ENCODE measurements around the gene GAGE10. TPM values are rescaled to one million over a fixed set of nuclear protein-coding genes. Genes with fewer than 3 reads are reported as not detected.
"Not testable (repeated sequence)": the region's sequence is repeated elsewhere in the genome, so short reads cannot be mapped to it uniquely, and the experiment has no call there.

Gene GAGE10
- total and polyA plus RNA-seq, 3 experiments from 2014 or later: not detected

DNA sequence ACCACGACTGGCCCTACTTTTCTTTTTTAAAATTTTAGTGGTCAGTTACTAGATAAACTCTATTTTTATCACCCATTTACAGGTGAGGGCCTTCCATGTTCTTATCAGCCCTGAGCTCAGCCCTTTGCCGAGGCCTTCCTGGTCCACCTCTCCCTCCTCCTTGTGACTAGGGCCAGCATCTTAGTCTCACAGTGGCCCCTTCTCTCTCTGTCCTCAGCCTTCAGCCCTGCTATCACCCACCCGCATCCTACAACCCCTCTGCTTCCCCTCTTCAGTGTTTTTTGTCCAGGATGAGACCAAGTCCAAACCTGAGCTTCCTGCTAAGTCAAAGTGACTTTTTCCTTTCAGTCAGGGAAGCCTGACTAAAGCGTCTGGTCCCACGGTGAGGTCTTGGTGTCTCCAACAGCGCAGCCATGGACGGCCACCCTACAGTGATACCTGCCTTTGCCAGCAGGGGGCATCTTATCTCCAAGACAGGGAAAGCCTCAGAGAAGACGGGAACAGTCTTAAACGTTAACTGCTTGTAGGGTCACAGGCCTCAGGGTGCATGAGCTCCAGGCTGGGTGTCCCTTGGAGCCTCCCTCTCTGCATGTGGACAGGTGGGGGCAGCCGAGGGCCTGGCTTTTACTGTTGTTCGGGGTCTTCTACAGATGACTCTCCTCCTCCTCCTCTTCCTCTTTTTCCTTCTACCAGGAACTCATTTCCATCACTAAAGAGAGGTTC, 11.7 kb upstream of the GAGE10 start:
- POLR2A ChIA-PET: no interaction called here
- H3K27me3 ChIP-seq (ENCODE audit: insufficient read depth, low read length, poor library complexity, severe bottlenecking): no peaks in the 10 kb centered on the region
- H3K4me1 Mint-ChIP-seq: peaks cover 17 to 48% (median 25%) of the 10 kb centered on the region in 3 donors
- no peak overlapping the region for H3K27ac ChIP-seq (ENCODE audit: low read depth, low read length)
- CTCF ChIA-PET: interaction anchor here (1.0 to 1.2 kb wide), 3 partner anchors 16 to 44 kb away, joined by 3 to 4 read pairs (median 4); no protein-coding TSS in a partner anchor
- peaks cover 0 to 10% of the 10 kb centered on the region in 2 donors for H3K27me3 Mint-ChIP-seq
- peaks cover 19% of the 10 kb centered on the region for H3K4me1 ChIP-seq (ENCODE audit: insufficient read depth, low read length)
- peak overlapping the region in 2 of 7 donors; percentile 14 to 37 for H3K4me3 Mint-ChIP-seq
- no peak overlapping the region for H3K4me3 ChIP-seq (ENCODE audit: low read length)
- H3K9me3 ChIP-seq (ENCODE audit: low read length): no peaks in the 10 kb centered on the region
- no peaks in the 10 kb centered on the region for H3K9me3 Mint-ChIP-seq
- H3K36me3 Mint-ChIP-seq: no peaks in the 10 kb centered on the region
- H3K36me3 ChIP-seq (ENCODE audit: insufficient read depth, low read length): no peaks in the 10 kb centered on the region
- peak overlapping the region in 2 of 8 donors; percentile 70 to 96 for H3K27ac Mint-ChIP-seq
- DNase-seq: peak; percentile 40 to 80 (median 49)

DNA sequence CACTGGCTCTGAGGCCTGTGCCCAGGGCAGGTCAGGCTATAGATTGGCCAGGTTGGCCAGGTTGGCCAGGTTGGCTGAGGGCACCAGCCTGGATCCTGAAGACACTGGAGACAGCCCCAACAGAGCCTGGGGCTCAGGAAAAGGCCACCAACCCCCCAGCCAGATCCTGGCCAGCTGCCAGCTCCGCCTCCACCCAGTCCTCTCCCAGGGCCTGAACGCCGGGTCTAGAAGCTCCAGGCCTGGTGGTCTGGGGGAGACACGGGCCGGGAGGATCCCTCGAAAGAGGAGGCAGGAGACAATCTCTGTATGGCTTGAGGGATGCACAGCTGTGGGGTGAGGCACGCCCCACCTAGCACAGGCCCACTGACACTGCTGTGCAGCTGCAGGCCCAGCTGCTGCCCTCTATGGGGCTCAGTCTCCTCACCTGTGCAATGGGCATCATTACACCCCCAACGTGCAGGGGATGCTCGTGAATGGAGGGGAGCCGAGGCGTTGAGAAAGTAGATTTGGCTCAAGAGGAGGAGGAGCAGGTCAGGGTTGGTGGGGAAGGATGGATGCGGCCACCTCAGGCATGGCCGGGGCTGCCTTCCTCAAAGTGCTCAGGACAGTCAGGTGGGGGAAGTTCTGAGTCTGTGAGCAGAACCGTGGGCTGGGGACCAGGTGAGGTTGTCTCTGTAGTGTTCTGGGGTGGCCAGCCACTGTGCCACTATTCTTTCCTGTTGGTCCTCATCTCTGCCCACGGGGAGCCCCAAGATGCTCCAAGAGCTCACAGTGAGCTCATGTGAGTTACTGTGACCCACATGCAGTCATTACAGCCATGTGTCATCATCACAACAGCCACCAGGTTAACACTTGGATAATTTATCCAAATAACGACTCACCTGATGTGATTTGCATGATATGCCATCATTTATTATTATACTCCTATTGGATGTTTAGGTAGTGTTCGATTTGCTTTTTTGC, 10.8 kb upstream of the GAGE10 start:
- H3K4me3 ChIP-seq (ENCODE audit: low read length): no peak overlapping the region
- no peaks in the 10 kb centered on the region for H3K27me3 ChIP-seq (ENCODE audit: insufficient read depth, low read length, poor library complexity, severe bottlenecking)
- H3K27ac Mint-ChIP-seq: no peak overlapping the region
- no peak overlapping the region for H3K27ac ChIP-seq (ENCODE audit: low read depth, low read length)
- no peaks in the 10 kb centered on the region for H3K9me3 Mint-ChIP-seq
- DNase-seq: no peak
- H3K4me1 Mint-ChIP-seq: peaks cover 12 to 41% (median 17%) of the 10 kb centered on the region in 3 donors
- peaks cover 0 to 10% of the 10 kb centered on the region in 2 donors for H3K27me3 Mint-ChIP-seq
- no peak overlapping the region for H3K4me3 Mint-ChIP-seq
- no peaks in the 10 kb centered on the region for H3K36me3 Mint-ChIP-seq
- H3K9me3 ChIP-seq (ENCODE audit: low read length): no peaks in the 10 kb centered on the region
- POLR2A ChIA-PET: no interaction called here
- H3K4me1 ChIP-seq (ENCODE audit: insufficient read depth, low read length): peaks cover 17% of the 10 kb centered on the region
- H3K36me3 ChIP-seq (ENCODE audit: insufficient read depth, low read length): no peaks in the 10 kb centered on the region
- CTCF ChIA-PET: interaction anchor here (0.5 to 1.1 kb wide), 3 partner anchors 16 to 85 kb away, joined by 3 to 4 read pairs (median 3); no protein-coding TSS in a partner anchor

DNA sequence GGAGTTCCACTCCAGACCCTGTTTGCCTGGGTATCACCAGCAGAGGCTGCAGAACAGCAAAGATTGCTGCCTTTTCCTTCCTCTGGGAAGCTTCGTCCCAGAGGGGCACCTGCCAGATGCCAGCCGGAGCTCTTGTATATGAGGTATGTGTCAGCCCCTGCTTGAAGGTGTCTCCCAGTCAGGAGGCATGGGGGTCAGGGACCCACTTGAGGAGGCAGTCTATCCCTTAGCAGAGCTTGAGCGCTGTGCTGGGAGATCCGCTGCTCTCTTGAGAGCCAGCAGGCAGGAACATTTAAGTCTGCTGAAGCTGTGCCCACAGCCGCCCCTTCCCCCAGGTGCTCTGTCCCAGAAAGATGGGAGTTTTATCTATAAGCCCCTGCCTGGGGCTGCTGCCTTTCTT, 4.2 kb upstream of the GAGE10 start:
- CTCF ChIA-PET: not testable (repeated sequence)

DNA sequence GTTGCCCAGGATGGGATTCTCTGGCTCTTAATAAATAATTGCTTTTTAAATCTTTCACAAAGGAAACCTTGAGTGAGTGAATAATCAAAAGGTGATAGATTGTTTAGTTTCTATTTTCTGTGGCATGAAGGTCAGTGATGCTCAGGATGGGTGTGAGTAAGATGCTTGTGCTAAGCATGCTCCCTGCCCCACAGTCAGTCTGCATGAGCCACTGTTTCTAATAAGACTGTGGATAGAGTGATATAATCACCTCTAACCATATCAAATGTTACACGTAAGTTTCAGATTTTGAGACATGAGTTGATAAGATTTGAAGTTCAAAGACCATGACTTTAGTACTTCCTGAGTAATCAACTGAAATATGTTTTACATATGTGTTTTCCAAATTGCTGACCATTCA, 2.7 kb upstream of the GAGE10 start:
- H3K27ac ChIP-seq (ENCODE audit: low read depth, low read length): no peak overlapping the region
- peaks cover 0 to 9% (median 0%) of the 10 kb centered on the region in 3 donors for H3K4me1 Mint-ChIP-seq
- DNase-seq: no peak
- H3K36me3 ChIP-seq (ENCODE audit: insufficient read depth, low read length): no peaks in the 10 kb centered on the region
- H3K36me3 Mint-ChIP-seq: peaks cover 0 to 2% (median 0%) of the 10 kb centered on the region in 3 donors
- no peaks in the 10 kb centered on the region for H3K4me1 ChIP-seq (ENCODE audit: insufficient read depth, low read length)
- peaks cover 0 to 17% of the 10 kb centered on the region in 2 donors for H3K27me3 Mint-ChIP-seq
- CTCF ChIA-PET: no interaction called here
- H3K4me3 Mint-ChIP-seq: no peak overlapping the region
- H3K4me3 ChIP-seq (ENCODE audit: low read length): no peak overlapping the region
- H3K9me3 Mint-ChIP-seq: no peaks in the 10 kb centered on the region
- no peak overlapping the region for H3K27ac Mint-ChIP-seq
- POLR2A ChIA-PET: no interaction called here
- H3K9me3 ChIP-seq (ENCODE audit: low read length): no peaks in the 10 kb centered on the region
- no peaks in the 10 kb centered on the region for H3K27me3 ChIP-seq (ENCODE audit: insufficient read depth, low read length, poor library complexity, severe bottlenecking)

More for the DNA sequence above, 4.2 kb upstream of the GAGE10 start:
- H3K27ac Mint-ChIP-seq; H3K36me3 Mint-ChIP-seq; H3K36me3 ChIP-seq (ENCODE audit: insufficient read depth, low read length); H3K4me3 ChIP-seq (ENCODE audit: low read length); H3K27me3 ChIP-seq (ENCODE audit: insufficient read depth, low read length, poor library complexity, severe bottlenecking); POLR2A ChIA-PET; H3K27ac ChIP-seq (ENCODE audit: low read depth, low read length); H3K4me1 Mint-ChIP-seq; H3K9me3 Mint-ChIP-seq; H3K9me3 ChIP-seq (ENCODE audit: low read length); DNase-seq; H3K4me3 Mint-ChIP-seq; H3K4me1 ChIP-seq (ENCODE audit: insufficient read depth, low read length): not testable (repeated sequence)
- H3K27me3 Mint-ChIP-seq: peaks cover 0 to 17% of the 10 kb centered on the region in 2 donors

DNA sequence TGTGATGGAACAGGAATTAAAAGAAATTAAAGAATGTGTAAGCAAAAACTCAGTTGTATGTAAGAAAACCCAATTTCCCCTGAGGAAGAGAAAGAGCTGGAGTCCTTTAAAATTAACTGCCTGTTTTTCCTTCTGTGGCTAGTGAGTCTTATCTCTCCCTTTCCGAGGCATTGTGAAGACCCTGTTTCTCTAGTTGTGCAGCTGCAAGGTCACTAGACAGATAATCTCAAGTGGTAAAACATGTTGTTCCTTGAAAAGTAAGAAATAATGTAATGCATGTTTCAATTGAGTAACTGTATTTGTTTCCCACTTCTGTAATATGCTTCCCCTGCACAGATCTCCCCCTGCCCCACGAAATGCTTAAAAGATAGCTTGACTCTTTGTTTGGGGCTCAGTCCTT, 4.3 kb downstream of the GAGE10 start:
- H3K27ac Mint-ChIP-seq: peak overlapping the region in 1 of 8 donors; percentile 15
- POLR2A ChIA-PET; H3K27ac ChIP-seq (ENCODE audit: low read depth, low read length); H3K36me3 ChIP-seq (ENCODE audit: insufficient read depth, low read length); DNase-seq; H3K4me3 ChIP-seq (ENCODE audit: low read length); H3K27me3 Mint-ChIP-seq; H3K9me3 Mint-ChIP-seq; H3K27me3 ChIP-seq (ENCODE audit: insufficient read depth, low read length, poor library complexity, severe bottlenecking); CTCF ChIA-PET; H3K36me3 Mint-ChIP-seq; H3K9me3 ChIP-seq (ENCODE audit: low read length): not testable (repeated sequence)
- H3K4me1 Mint-ChIP-seq: peaks cover 21 to 23% (median 22%) of the 10 kb centered on the region in 3 donors
- peaks cover 16% of the 10 kb centered on the region for H3K4me1 ChIP-seq (ENCODE audit: insufficient read depth, low read length)
- peak overlapping the region in 4 of 7 donors; percentile 26 to 86 (median 76) for H3K4me3 Mint-ChIP-seq

DNA sequence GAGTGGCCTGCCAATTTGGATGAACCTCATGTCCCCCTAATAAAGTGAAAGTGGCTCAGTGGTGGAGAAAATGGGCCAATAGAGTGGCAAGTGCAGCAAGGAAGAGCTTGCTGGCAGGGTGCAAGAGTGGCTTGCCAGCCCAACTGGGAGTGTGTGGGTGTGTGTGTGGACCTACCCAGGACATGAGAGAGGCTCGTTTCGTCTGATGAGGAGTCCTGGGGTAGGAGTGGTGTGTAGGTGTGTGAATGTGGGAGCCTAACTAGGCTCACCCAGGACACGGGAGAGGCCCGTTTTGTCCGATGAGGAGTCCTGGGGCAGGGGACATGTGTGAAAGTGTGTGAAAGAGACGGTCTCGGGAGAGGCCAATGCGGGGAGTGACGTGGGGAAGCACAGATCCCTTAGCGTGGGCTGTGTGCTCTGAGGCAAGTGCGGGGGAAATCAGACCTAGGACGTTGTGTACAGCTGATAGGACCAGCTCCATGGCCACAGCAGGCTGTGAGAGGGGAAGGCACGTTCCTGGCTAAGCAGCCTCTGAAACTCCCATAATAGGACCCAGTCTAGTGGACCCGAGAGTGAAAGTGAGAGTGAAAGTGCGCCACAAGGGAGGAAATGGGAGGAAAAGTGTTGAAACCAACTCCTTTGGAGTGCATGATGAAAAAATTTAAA, 5.3 kb downstream of the GAGE10 start:
- CTCF ChIA-PET: interaction anchor here (1.0 kb wide), 1 partner anchor 143 kb away, joined by 3 read pairs; no protein-coding TSS in a partner anchor

DNA sequence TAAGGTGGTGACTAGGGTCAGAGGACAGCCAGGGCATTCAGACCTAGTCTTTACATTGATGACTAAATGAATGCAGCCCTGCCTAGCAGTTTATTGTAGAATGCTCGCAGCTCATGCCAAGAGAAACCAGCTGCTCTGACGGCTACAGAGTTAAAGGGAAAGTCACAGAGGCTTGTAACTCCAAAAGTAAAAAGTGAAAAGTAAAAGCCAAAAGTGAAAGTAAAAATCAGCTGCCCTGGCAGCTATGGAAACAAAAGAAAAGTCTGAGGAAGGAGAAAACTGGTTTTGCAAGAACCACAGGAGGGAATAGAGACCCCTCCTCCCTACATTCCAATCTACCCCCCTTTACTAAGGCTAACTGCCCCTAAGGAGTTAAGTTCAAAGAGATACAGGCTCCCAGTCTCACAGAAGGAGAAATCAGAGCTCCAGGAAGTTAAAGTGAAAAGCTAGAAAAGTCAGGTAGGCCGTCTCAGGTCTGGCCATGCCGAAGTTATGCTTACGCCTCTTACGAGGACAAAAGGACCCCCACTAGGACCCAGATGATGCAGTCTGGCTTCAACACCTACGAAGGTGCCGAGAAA, 6.0 kb downstream of the GAGE10 start:
- H3K27ac Mint-ChIP-seq: peak overlapping the region; percentile 76 to 97 (median 86)
- ChIA-PET POLR2A (interaction anchor here (0.5 to 1.7 kb wide), 7 partner anchors 9 to 616 kb away, joined by 3 to 7 read pairs (median 4); partner anchors contain the start of gene GRIPAP1), CTCF (interaction anchor here (1.0 kb wide), 2 partner anchors 34 to 143 kb away, joined by 3 read pairs; no protein-coding TSS in a partner anchor)
- Histone ChIP-seq H3K27me3 (ENCODE audit: insufficient read depth, low read length, poor library complexity, severe bottlenecking) (no peaks in the 10 kb centered on the region), H3K9me3 (ENCODE audit: low read length) (no peaks in the 10 kb centered on the region), H3K4me3 (ENCODE audit: low read length) (peak overlapping the region; percentile 67), H3K4me1 (ENCODE audit: insufficient read depth, low read length) (peaks cover 16% of the 10 kb centered on the region), H3K36me3 (ENCODE audit: insufficient read depth, low read length) (no peaks in the 10 kb centered on the region), H3K27ac (ENCODE audit: low read depth, low read length) (peak overlapping the region; percentile 38)
- peak in 3 of 5 donors; percentile 1 to 49 (median 33) for DNase-seq
- H3K9me3 Mint-ChIP-seq: no peaks in the 10 kb centered on the region
- peaks cover 21 to 23% (median 22%) of the 10 kb centered on the region in 3 donors for H3K4me1 Mint-ChIP-seq
- peak overlapping the region; percentile 73 to 92 (median 86) for H3K4me3 Mint-ChIP-seq
- H3K36me3 Mint-ChIP-seq: peaks cover 0 to 6% (median 0%) of the 10 kb centered on the region in 3 donors
- peaks cover 0 to 6% of the 10 kb centered on the region in 2 donors for H3K27me3 Mint-ChIP-seq

More for the DNA sequence above, 5.3 kb downstream of the GAGE10 start:
- Histone ChIP-seq H3K9me3 (ENCODE audit: low read length) (no peaks in the 10 kb centered on the region), H3K4me1 (ENCODE audit: insufficient read depth, low read length) (peaks cover 16% of the 10 kb centered on the region), H3K27ac (ENCODE audit: low read depth, low read length) (peak overlapping the region; percentile 38), H3K27me3 (ENCODE audit: insufficient read depth, low read length, poor library complexity, severe bottlenecking) (no peaks in the 10 kb centered on the region), H3K36me3 (ENCODE audit: insufficient read depth, low read length) (no peaks in the 10 kb centered on the region), H3K4me3 (ENCODE audit: low read length) (peak overlapping the region; percentile 67)
- peaks cover 21 to 23% (median 22%) of the 10 kb centered on the region in 3 donors for H3K4me1 Mint-ChIP-seq
- peak overlapping the region; percentile 76 to 97 (median 85) for H3K27ac Mint-ChIP-seq
- POLR2A ChIA-PET: interaction anchor here (1.0 to 1.7 kb wide), 3 partner anchors 36 to 40 kb away, joined by 3 to 6 read pairs (median 3); no protein-coding TSS in a partner anchor
- peak overlapping the region; percentile 73 to 92 (median 86) for H3K4me3 Mint-ChIP-seq
- no peaks in the 10 kb centered on the region for H3K9me3 Mint-ChIP-seq
- peaks cover 0 to 7% of the 10 kb centered on the region in 2 donors for H3K27me3 Mint-ChIP-seq
- H3K36me3 Mint-ChIP-seq: peaks cover 0 to 6% (median 0%) of the 10 kb centered on the region in 3 donors
- DNase-seq: peak in 3 of 5 donors; percentile 1 to 47 (median 26)
